Prostate gland (tissue), 2 donors: Measurements from ENCODE around the gene NFAM1.

ENCODE experiments used
- CTCF ChIP-seq, 4 experiments: fragments of 200-600 bp in 2 of 4; fragments of 450-650 bp in 2 of 4; sonication (generic) in 2 of 4; IDR thresholded peaks; 1 replicate in 3 of 4; 2 replicates in 1 of 4; pipeline ENCODE4 v1.5.1; 2016 to 2019; ENCODE audit warnings: antibody characterized with exemption in 4 of 4, mild to moderate bottlenecking in 2 of 4, moderate library complexity in 2 of 4
- POLR2A ChIP-seq: fragments of 450-650 bp; IDR thresholded peaks from one replicate; pipeline ENCODE4 v1.6.1; 2016; ENCODE audit warnings: antibody characterized with exemption, mild to moderate bottlenecking
- POLR2AphosphoS5 ChIP-seq: sonication (generic); formaldehyde crosslinking; IDR thresholded peaks from one replicate; pipeline ENCODE4 v1.6.1; 2017; ENCODE audit warnings: antibody characterized with exemption

DNA sequence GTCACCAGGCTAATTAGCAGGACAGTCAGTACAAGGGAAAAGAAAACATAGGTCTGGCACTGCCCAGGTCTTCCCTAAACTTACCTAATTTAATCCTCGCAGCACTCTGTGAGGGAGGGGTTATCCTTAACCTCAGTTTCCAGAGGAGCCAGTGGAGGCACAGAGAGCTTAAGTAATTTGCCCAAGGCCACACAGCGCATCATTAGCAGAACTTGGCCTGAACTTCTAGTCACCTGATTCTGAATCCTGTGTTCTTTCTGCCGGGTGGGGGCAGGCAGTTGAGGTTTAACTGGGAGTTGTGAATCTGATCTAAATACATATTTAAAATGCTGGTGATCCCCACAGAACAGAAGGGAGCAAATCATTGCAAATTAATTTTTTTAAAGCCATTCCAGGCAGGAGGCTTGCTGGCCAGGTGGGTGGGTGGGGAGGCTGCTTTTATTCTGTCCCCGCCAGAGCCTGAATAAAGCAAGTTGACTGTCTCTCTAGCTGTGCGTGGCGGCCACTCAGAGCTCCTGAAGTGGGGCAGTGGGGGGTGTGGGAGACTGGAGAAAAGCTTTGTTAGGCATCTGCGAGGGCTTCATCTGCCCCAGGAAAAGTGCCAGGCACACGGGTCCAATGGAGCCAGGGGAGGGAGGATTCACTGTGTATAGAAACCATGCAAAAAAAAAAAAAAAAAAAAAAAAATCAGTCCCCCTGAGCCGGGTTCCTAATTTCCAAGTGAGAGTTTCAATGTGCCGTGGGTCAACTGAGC, 66.1 kb downstream of the NFAM1 start:
- TF ChIP-seq POLR2AphosphoS5 (no peak), CTCF (IDR thresholded peaks at IDR 0.05) (no peak), POLR2A (no peak)
